GM18526 (cell line): ENCODE measurements around the gene GPA33.

Experiments used
- POLR2A ChIP-seq: IDR thresholded peaks from 3 replicates; pipeline ENCODE4 v1.6.1; 2011; ENCODE audit not compliant: insufficient read length; ENCODE audit errors: extremely low read depth

The GPA33 gene

GRCh38 chr1:167105271-167106118 is 15.3 kb upstream of the GPA33 start:
- no peak for TF ChIP-seq POLR2A

- no peak for TF ChIP-seq POLR2A
Measured at GRCh38 chr1:167104256-167104633, 14.1 kb upstream of the GPA33 start.

- no peak for TF ChIP-seq POLR2A
Measured at GRCh38 chr1:167102906-167103573, 12.9 kb upstream of the GPA33 start.

- TF ChIP-seq POLR2A, result no peak
Measured at GRCh38 chr1:167101754-167102153, 11.6 kb upstream of the GPA33 start.

- TF ChIP-seq POLR2A, result no peak
Measured at GRCh38 chr1:167100730-167101129, 10.6 kb upstream of the GPA33 start.

GRCh38 chr1:167099851-167100250 is 9.7 kb upstream of the GPA33 start:
- no peak for TF ChIP-seq POLR2A

- TF ChIP-seq POLR2A, result no peak
Measured at GRCh38 chr1:167095368-167095767, 5.2 kb upstream of the GPA33 start.

GRCh38 chr1:167094690-167095089 is 4.5 kb upstream of the GPA33 start:
- TF ChIP-seq POLR2A, result no peak

GRCh38 chr1:167093846-167094516 is 3.8 kb upstream of the GPA33 start, which contains the start of gene STYXL2:
Gene STYXL2, plus strand, starts transcription at chr1:167094075. Its CDS starts 775 bp downstream, at chr1:167094850.
- TF ChIP-seq POLR2A, result no peak

- no peak for TF ChIP-seq POLR2A
Measured at GRCh38 chr1:167092653-167093052, 2.5 kb upstream of the GPA33 start.

GRCh38 chr1:167089939-167090313 is 251 bp downstream of the GPA33 start:
- no peak for TF ChIP-seq POLR2A

GRCh38 chr1:167088746-167089417 is 1.3 kb downstream of the GPA33 start:
- TF ChIP-seq POLR2A, result no peak

- TF ChIP-seq POLR2A, result no peak
Measured at GRCh38 chr1:167086768-167087167, 3.4 kb downstream of the GPA33 start.

GRCh38 chr1:167086033-167086432 is 4.1 kb downstream of the GPA33 start:
- TF ChIP-seq POLR2A, result no peak

- no peak for TF ChIP-seq POLR2A
Measured at GRCh38 chr1:167084757-167085156, 5.4 kb downstream of the GPA33 start.
